Measurements from ENCODE around the gene ZDHHC8. TPM values are rescaled to one million over a fixed set of nuclear protein-coding genes. Genes with fewer than 3 reads are reported as not detected.
A peak's percentile ranks its signal among the peaks of the same experiment; 100 is the strongest.

Gene ZDHHC8
- total RNA-seq, 1 donor from 2014 or later: 35.5 TPM

GRCh38 chr22:20117633-20118299 is 13.8 kb upstream of the ZDHHC8 start:
- no peaks in the 10 kb centered on the region for H3K27me3 ChIP-seq
- H3K36me3 ChIP-seq: peaks cover 25 to 58% of the 10 kb centered on the region in 2 donors
- no peaks in the 10 kb centered on the region for H3K9me3 ChIP-seq
- intact Hi-C loops (cut with DNase I): loop anchor here (1.0 to 10.0 kb wide), 5 partner anchors 14 to 403 kb away; partner anchors contain the start of genes DGCR8, SEPTIN5, TANGO2 and ZDHHC8
- peaks cover 6 to 18% of the 10 kb centered on the region in 2 donors for H3K4me1 ChIP-seq
- H3K27ac ChIP-seq: peak overlapping the region; percentile 83 to 85
- peak overlapping the region; percentile 68 to 85 for H3K4me3 ChIP-seq
- TF ChIP-seq CTCF (IDR thresholded peaks at IDR 0.05): no peak
- no peak for DNase-seq (ENCODE audit: low spot score in 2 of 2)

GRCh38 chr22:20118300-20119020 is 13.1 kb upstream of the ZDHHC8 start:
- Histone ChIP-seq H3K27ac (peak overlapping the region in 1 of 2 donors; percentile 85), H3K27me3 (no peaks in the 10 kb centered on the region), H3K9me3 (no peaks in the 10 kb centered on the region), H3K4me1 (peaks cover 6 to 18% of the 10 kb centered on the region in 2 donors), H3K4me3 (peak overlapping the region; percentile 68 to 85), H3K36me3 (peaks cover 21 to 51% of the 10 kb centered on the region in 2 donors)
- DNase-seq (ENCODE audit: low spot score in 2 of 2): no peak
- intact Hi-C loops (cut with DNase I): loop anchor here (10.0 kb wide), 2 partner anchors 154 to 404 kb away; partner anchors contain the start of gene SEPTIN5
- TF ChIP-seq CTCF (IDR thresholded peaks at IDR 0.05): no peak

GRCh38 chr22:20121856-20122415 is 9.7 kb upstream of the ZDHHC8 start:
- H3K4me1 ChIP-seq: peaks cover 0 to 9% of the 10 kb centered on the region in 2 donors
- no peak for TF ChIP-seq CTCF (IDR thresholded peaks at IDR 0.05)

GRCh38 chr22:20123366-20124082 is 8.1 kb upstream of the ZDHHC8 start:
- Histone ChIP-seq H3K36me3 (peaks cover 48 to 68% of the 10 kb centered on the region in 2 donors), H3K27ac (no peak overlapping the region), H3K4me3 (no peak overlapping the region), H3K4me1 (peaks cover 0 to 4% of the 10 kb centered on the region in 2 donors), H3K9me3 (no peaks in the 10 kb centered on the region), H3K27me3 (no peaks in the 10 kb centered on the region)
- intact Hi-C loops (cut with DNase I): no loop called here
- no peak for TF ChIP-seq CTCF (IDR thresholded peaks at IDR 0.05)
- DNase-seq (ENCODE audit: low spot score in 2 of 2): no peak

More at GRCh38 chr22:20121856-20122415, 9.7 kb upstream of the ZDHHC8 start:
- no peak for DNase-seq (ENCODE audit: low spot score in 2 of 2)
- Histone ChIP-seq H3K9me3 (no peaks in the 10 kb centered on the region), H3K27me3 (no peaks in the 10 kb centered on the region), H3K36me3 (peaks cover 42 to 61% of the 10 kb centered on the region in 2 donors), H3K27ac (no peak overlapping the region), H3K4me3 (no peak overlapping the region)
- intact Hi-C loops (cut with DNase I): no loop called here

- intact Hi-C loops (cut with DNase I): no loop called here
- no peak for DNase-seq (ENCODE audit: low spot score in 2 of 2)
- H3K4me1 ChIP-seq: no peaks in the 10 kb centered on the region
- no peaks in the 10 kb centered on the region for H3K27me3 ChIP-seq
- H3K27ac ChIP-seq: no peak overlapping the region
- H3K9me3 ChIP-seq: no peaks in the 10 kb centered on the region
- no peak for TF ChIP-seq CTCF (IDR thresholded peaks at IDR 0.05)
- peaks cover 48 to 66% of the 10 kb centered on the region in 2 donors for H3K36me3 ChIP-seq
- H3K4me3 ChIP-seq: no peak overlapping the region
Observed at GRCh38 chr22:20124083-20124787, 7.4 kb upstream of the ZDHHC8 start.
